Neuronal stem cell (in vitro differentiated cells): Measurements from ENCODE around the gene OR5C1.

ENCODE experiments used
- DNase-seq: peaks from one replicate; pipeline ENCODE4 v3.0.0-alpha.2; 2013; ENCODE audit warnings: low spot score
- H2AFZ ChIP-seq: one replicate; pipeline ENCODE4 v1.6.1; 2013; ENCODE audit warnings: mild to moderate bottlenecking, low read length, inconsistent platforms
- H2AK5ac ChIP-seq: 2 replicates; pipeline ENCODE4 v1.6.1; 2013; ENCODE audit warnings: low read depth, mild to moderate bottlenecking, inconsistent platforms, low read length, moderate library complexity, mixed read lengths
- H2BK120ac ChIP-seq: 2 replicates; pipeline ENCODE4 v1.6.1; 2013; ENCODE audit warnings: low read depth, mild to moderate bottlenecking, inconsistent platforms, low read length, moderate library complexity, mixed read lengths
- H2BK12ac ChIP-seq: one replicate; pipeline ENCODE4 v1.6.1; 2013; ENCODE audit warnings: low read length, inconsistent platforms
- H2BK15ac ChIP-seq: 2 replicates; pipeline ENCODE4 v1.6.1; 2013; ENCODE audit warnings: mild to moderate bottlenecking, low read length, inconsistent platforms, mixed read lengths
- H2BK5ac ChIP-seq: one replicate; pipeline ENCODE4 v1.6.1; 2013; ENCODE audit warnings: inconsistent platforms, mild to moderate bottlenecking, low read length, moderate library complexity
- H3K14ac ChIP-seq: one replicate; pipeline ENCODE4 v1.6.1; 2013; ENCODE audit warnings: low read length, inconsistent platforms
- H3K18ac ChIP-seq: 2 replicates; pipeline ENCODE4 v1.6.1; 2013; ENCODE audit warnings: low read length, inconsistent platforms
- H3K23ac ChIP-seq: 2 replicates; pipeline ENCODE4 v1.6.1; 2013; ENCODE audit warnings: low read depth, mild to moderate bottlenecking, mixed read lengths, low read length, inconsistent platforms; ENCODE audit not compliant: poor library complexity
- H3K27ac ChIP-seq: replicated peaks from 3 replicates; pipeline ENCODE4 v1.5.1; 2013; ENCODE audit warnings: low read length, inconsistent platforms
- H3K27me3 ChIP-seq, 3 experiments: 2 replicates each; pipeline ENCODE4 v1.6.1; 2013; ENCODE audit warnings: low read length in 3 of 3, mild to moderate bottlenecking in 2 of 3, inconsistent platforms in 1 of 3, low read depth in 1 of 3, mixed read lengths in 1 of 3, moderate library complexity in 1 of 3; ENCODE audit not compliant: control insufficient read depth in 3 of 3, insufficient read depth in 3 of 3
- H3K36me3 ChIP-seq, 2 donors: replicated peaks in 1 of 2; 2 replicates each; pipeline ENCODE4 v1.6.1; 2013; ENCODE audit warnings: low read length in 2 of 2; ENCODE audit not compliant: control insufficient read depth in 2 of 2, insufficient read depth in 2 of 2
- H3K4ac ChIP-seq: 2 replicates; pipeline ENCODE4 v1.6.1; 2013; ENCODE audit warnings: inconsistent platforms, mild to moderate bottlenecking, low read length, moderate library complexity
- H3K4me1 ChIP-seq, 2 donors: 1 replicate in 1 of 2; 2 replicates in 1 of 2; pipeline ENCODE4 v1.6.1; 2013; ENCODE audit warnings: low read length in 2 of 2, low read depth in 1 of 2; ENCODE audit not compliant: control insufficient read depth in 2 of 2, insufficient read depth in 1 of 2
- H3K4me2 ChIP-seq: one replicate; pipeline ENCODE4 v1.6.1; 2013; ENCODE audit warnings: mild to moderate bottlenecking, low read length, inconsistent platforms; ENCODE audit not compliant: insufficient read depth, poor library complexity, severe bottlenecking
- H3K4me3 ChIP-seq, 2 donors: 2 replicates each; pipeline ENCODE4 v1.5.1; 2013; ENCODE audit warnings: low read length in 2 of 2, mild to moderate bottlenecking in 2 of 2, inconsistent platforms in 1 of 2, moderate library complexity in 1 of 2
- H3K79me1 ChIP-seq: one replicate; pipeline ENCODE4 v1.6.1; 2013; ENCODE audit warnings: low read depth, mild to moderate bottlenecking, inconsistent platforms, low read length, moderate library complexity
- H3K9ac ChIP-seq: one replicate; pipeline ENCODE4 v1.6.1; 2013; ENCODE audit warnings: mild to moderate bottlenecking, low read depth, low read length, inconsistent platforms; ENCODE audit not compliant: poor library complexity
- H3K9me3 ChIP-seq, 2 donors: replicated peaks in 1 of 2; 2 replicates each; pipeline versions ENCODE3 to v1.6.1; 2013; ENCODE audit warnings: low read length in 2 of 2, mild to moderate bottlenecking in 2 of 2, inconsistent platforms in 1 of 2, low read depth in 1 of 2, mixed read lengths in 1 of 2, moderate library complexity in 1 of 2; ENCODE audit not compliant: control insufficient read depth in 2 of 2, insufficient read depth in 1 of 2
- H4K8ac ChIP-seq: one replicate; pipeline ENCODE4 v1.6.1; 2013; ENCODE audit warnings: low read depth, mild to moderate bottlenecking, inconsistent platforms, low read length, moderate library complexity
- H4K91ac ChIP-seq: one replicate; pipeline ENCODE4 v1.6.1; 2013; ENCODE audit warnings: low read length, low read depth, mild to moderate bottlenecking, inconsistent platforms; ENCODE audit not compliant: poor library complexity
- WGBS, 2 donors: extraction: QIAGEN DNeasy Blood & Tissue Kit; methylation state at CpG; one replicate each; pipeline ENCODE4 v1.1.7; 2013; ENCODE audit warnings: missing lambda C conversion rate in 2 of 2, mixed read lengths in 1 of 2; ENCODE audit not compliant: insufficient read length in 2 of 2, insufficient replicate concordance in 1 of 2; ENCODE audit errors: extremely low coverage in 2 of 2; 5-methylcytosine and 5-hydroxymethylcytosine counted together

OR5C1 gene

DNA sequence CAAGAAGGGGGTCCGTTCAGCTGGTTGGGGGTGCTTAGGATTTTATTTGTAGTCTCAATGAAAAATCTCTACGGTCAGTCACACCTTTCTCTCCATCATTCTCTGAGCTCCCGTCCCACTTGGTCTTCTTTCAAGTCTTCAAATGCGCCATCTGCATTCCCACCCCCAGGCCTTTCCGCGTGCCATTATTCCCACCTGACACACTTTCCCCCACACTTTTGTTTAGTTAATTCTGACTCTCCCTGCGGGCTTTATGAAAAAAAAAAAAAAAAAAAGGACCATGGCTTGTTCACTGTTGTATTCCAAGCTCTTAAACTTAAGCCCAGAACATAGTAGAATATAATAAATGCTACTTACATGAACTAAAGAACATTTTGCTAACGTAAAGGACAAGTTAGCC lies 11.7 kb upstream of the OR5C1 start:
- Histone ChIP-seq H3K18ac (no peak overlapping the region), H2BK5ac (no peak overlapping the region), H2BK120ac (no peak overlapping the region), H3K36me3 (no peaks in the 10 kb centered on the region), H3K4me1 (no peaks in the 10 kb centered on the region), H2AK5ac (no peak overlapping the region), H2BK15ac (no peak overlapping the region), H3K9me3 (peaks cover 0 to 8% of the 10 kb centered on the region in 2 donors), H3K4me2 (no peak overlapping the region), H3K79me1 (no peaks in the 10 kb centered on the region), H2BK12ac (no peak overlapping the region), H3K27me3 (peaks cover 0 to 3% (median 0%) of the 10 kb centered on the region in 3 experiments), H3K4me3 (no peak overlapping the region), H4K8ac (no peak overlapping the region), H3K9ac (no peak overlapping the region), H2AFZ (no peak overlapping the region), H3K14ac (no peak overlapping the region), H3K4ac (no peak overlapping the region), H3K27ac (no peak overlapping the region), H3K23ac (no peak overlapping the region), H4K91ac (no peak overlapping the region)
- no peak for DNase-seq
- whole genome bisulfite sequencing, 2 donors = no CpG with 5 or more reads among the region's 8 CpGs

DNA sequence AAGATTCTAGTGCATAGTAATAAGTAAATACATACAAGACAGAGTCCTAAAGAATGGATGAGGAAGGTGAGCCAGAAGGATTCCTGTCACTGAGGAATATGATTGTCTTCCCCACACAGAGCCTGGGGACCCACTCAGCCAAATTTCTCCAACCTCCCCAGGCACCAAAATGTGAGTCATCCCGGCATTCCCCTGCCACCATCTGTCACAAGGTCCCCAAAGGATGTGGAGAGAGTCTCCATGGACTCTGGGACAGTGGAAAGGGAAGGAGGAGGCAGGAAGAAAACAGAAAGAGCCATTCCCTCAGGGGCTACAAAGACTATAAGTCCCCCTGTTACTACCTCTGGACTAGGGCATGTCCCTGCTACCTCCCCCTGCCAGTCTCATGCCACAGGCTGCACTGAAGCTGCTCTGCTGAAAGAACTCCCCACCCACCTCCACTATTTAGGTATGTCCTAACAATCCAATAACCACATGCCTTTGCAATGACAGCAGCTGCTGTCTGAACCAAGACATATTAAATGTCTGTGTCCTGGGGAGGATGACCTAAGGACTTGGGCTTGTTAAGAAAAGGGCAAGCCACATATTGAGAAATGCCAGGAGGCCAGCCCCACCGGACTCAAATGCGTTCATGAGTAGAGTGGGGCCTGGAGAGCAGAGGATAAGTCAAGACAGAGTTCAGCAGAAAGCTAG lies 10.7 kb upstream of the OR5C1 start:
- no peak for DNase-seq
- no peak overlapping the region for H2BK15ac ChIP-seq
- H4K8ac ChIP-seq = no peak overlapping the region
- WGBS, 2 donors = no CpG with 5 or more reads among the region's 3 CpGs
- H2AFZ ChIP-seq = no peak overlapping the region
- no peak overlapping the region for H3K27ac ChIP-seq
- no peak overlapping the region for H2BK120ac ChIP-seq
- H2BK5ac ChIP-seq = no peak overlapping the region
- peaks cover 0 to 8% of the 10 kb centered on the region in 2 donors for H3K9me3 ChIP-seq
- no peak overlapping the region for H3K4me2 ChIP-seq
- peaks cover 0 to 3% (median 0%) of the 10 kb centered on the region in 3 experiments for H3K27me3 ChIP-seq
- H3K9ac ChIP-seq = no peak overlapping the region
- H3K18ac ChIP-seq = no peak overlapping the region
- no peak overlapping the region for H3K14ac ChIP-seq
- H3K23ac ChIP-seq = no peak overlapping the region
- H3K36me3 ChIP-seq = no peaks in the 10 kb centered on the region
- no peak overlapping the region for H3K4me3 ChIP-seq
- no peaks in the 10 kb centered on the region for H3K79me1 ChIP-seq
- H2AK5ac ChIP-seq = no peak overlapping the region
- H3K4ac ChIP-seq = no peak overlapping the region
- H3K4me1 ChIP-seq = no peaks in the 10 kb centered on the region
- no peak overlapping the region for H2BK12ac ChIP-seq
- no peak overlapping the region for H4K91ac ChIP-seq

DNA sequence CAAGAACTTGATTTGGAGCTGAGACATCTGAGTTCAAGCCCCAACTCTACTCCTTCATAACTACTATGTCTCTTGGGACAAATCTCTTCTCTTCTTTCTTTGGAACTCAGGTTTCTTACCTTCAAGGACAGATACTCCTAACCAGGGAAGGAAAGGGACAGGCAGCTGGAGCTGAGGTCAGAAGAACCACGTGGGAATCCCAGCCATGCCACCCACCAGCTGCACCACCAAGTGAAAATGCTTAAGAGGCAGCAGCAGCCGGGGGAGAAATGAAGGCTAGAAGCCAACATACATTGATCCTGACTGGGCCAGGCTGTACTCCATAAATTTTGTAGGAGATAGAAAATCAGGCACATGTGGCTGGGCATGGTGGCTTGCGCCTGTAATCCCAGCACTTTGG lies 9.6 kb upstream of the OR5C1 start:
- Histone ChIP-seq H4K8ac (no peak overlapping the region), H3K36me3 (no peaks in the 10 kb centered on the region), H3K9me3 (peaks cover 0 to 10% of the 10 kb centered on the region in 2 donors), H3K4ac (no peak overlapping the region), H2AK5ac (no peak overlapping the region), H2BK12ac (no peak overlapping the region), H3K4me3 (no peak overlapping the region), H3K14ac (no peak overlapping the region), H3K4me1 (no peaks in the 10 kb centered on the region), H2AFZ (no peak overlapping the region), H3K23ac (no peak overlapping the region), H3K18ac (no peak overlapping the region), H3K79me1 (no peaks in the 10 kb centered on the region), H3K4me2 (no peak overlapping the region), H2BK5ac (no peak overlapping the region), H3K27ac (no peak overlapping the region), H4K91ac (no peak overlapping the region), H3K9ac (no peak overlapping the region), H2BK120ac (no peak overlapping the region), H2BK15ac (no peak overlapping the region), H3K27me3 (peaks cover 0 to 3% (median 0%) of the 10 kb centered on the region in 3 experiments)
- no peak for DNase-seq
- WGBS, 2 donors = no CpG with 5 or more reads among the region's 3 CpGs

DNA sequence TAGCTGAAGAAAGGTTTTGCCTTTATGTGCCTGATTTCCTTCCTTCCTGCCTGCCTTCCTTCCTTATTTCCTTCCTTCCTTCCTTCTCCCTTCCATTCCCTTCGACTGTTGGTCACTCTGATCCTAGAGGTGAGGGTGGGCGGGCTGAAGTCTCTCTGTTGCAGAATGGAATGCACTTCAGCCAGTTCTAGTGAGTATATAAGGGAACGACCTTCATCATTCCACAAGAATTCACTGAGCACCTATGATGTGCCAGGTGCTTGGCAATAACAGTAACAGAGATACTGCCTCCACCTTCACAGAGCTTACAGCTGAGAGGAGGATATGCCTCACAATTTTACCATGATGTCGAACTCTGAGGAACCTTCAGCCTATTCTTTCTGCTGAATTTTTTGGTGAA lies 8.7 kb upstream of the OR5C1 start:
- no peak overlapping the region for H2AFZ ChIP-seq
- H4K91ac ChIP-seq = no peak overlapping the region
- no peak overlapping the region for H3K27ac ChIP-seq
- no peak overlapping the region for H2BK15ac ChIP-seq
- no peak for DNase-seq
- H2BK5ac ChIP-seq = no peak overlapping the region
- H3K79me1 ChIP-seq = no peaks in the 10 kb centered on the region
- no peak overlapping the region for H3K4me3 ChIP-seq
- no peak overlapping the region for H3K14ac ChIP-seq
- WGBS, 2 donors = no CpG with 5 or more reads among the region's 4 CpGs
- no peak overlapping the region for H2BK12ac ChIP-seq
- H3K4ac ChIP-seq = no peak overlapping the region
- H3K9ac ChIP-seq = no peak overlapping the region
- H3K4me1 ChIP-seq = no peaks in the 10 kb centered on the region
- no peak overlapping the region for H3K4me2 ChIP-seq
- H4K8ac ChIP-seq = no peak overlapping the region
- no peak overlapping the region for H2AK5ac ChIP-seq
- no peak overlapping the region for H3K23ac ChIP-seq
- peaks cover 0 to 10% of the 10 kb centered on the region in 2 donors for H3K9me3 ChIP-seq
- H2BK120ac ChIP-seq = no peak overlapping the region
- no peaks in the 10 kb centered on the region for H3K36me3 ChIP-seq
- H3K18ac ChIP-seq = no peak overlapping the region
- H3K27me3 ChIP-seq = peaks cover 0 to 7% (median 0%) of the 10 kb centered on the region in 3 experiments
